GM12878 (cell line): ENCODE data around the gene TRIM47. TPM values are rescaled to one million over a fixed set of nuclear protein-coding genes. Genes with fewer than 3 reads are reported as not detected.

Experiments
- ATAC-seq: fragments of 200-7000 bp; cut with Tn5 transposase; 3 replicates; pipeline ENCODE4 v1.9.1; 2020; ENCODE audit warnings: mild to moderate bottlenecking, moderate library complexity
- BruUV-seq: library from RNA; stranded (reverse); fragments of 400-500 nt; replicated peaks from 2 replicates; lab custom pipeline; 2021; lab: Mats Ljungman, UMichigan
- CTCF ChIA-PET: fragments of 300-600 bp; sonication (Branson Sonifier 250); formaldehyde crosslinking; extraction: SDS; loops from one replicate; lab custom pipeline; 2021; ENCODE audit warnings: inconsistent platforms; lab: Yijun Ruan, JAX
- POLR2A ChIA-PET: fragments of 350-600 bp; formaldehyde crosslinking; extraction: SDS; loops from one replicate; lab custom pipeline; 2021; ENCODE audit warnings: inconsistent platforms; lab: Charles Lee
- RAD21 ChIA-PET: fragments of 300-600 bp; sonication (Branson Sonifier 250); formaldehyde crosslinking; loops from one replicate; lab custom pipeline; 2023; ENCODE audit warnings: antibody characterized with exemption; ENCODE audit not compliant: unreplicated experiment; lab: Charles Lee
- SMC1A ChIA-PET: fragments of 300-600 bp; sonication (Branson Sonifier 250); formaldehyde crosslinking; loops from one replicate; lab custom pipeline; 2023; ENCODE audit not compliant: unreplicated experiment, uncharacterized antibody; lab: Charles Lee
- DNase-seq: peaks from one replicate; pipeline ENCODE4 v3.0.0-alpha.2; 2011; ENCODE audit warnings: low read depth, low spot score
- FAIRE-seq: peaks from 3 replicates; lab custom pipeline; 2011; peaks lifted over from hg19 to GRCh38; lab: Jason Lieb, UNC
- H2AFZ ChIP-seq: 2 replicates; pipeline ENCODE4 v1.6.0; 2011; ENCODE audit warnings: low read depth, low read length, control low read depth; ENCODE audit not compliant: control insufficient read depth
- H3K27ac ChIP-seq: 2 replicates; pipeline ENCODE4 v1.5.1; 2011; ENCODE audit warnings: control low read depth; ENCODE audit not compliant: control insufficient read depth, insufficient read depth
- H3K27me3 ChIP-seq, 2 experiments: replicated peaks in 1 of 2; 2 replicates each; pipeline versions ENCODE4 v1.6.0 to v1.6.1; 2011; ENCODE audit warnings: low read length in 1 of 2; ENCODE audit not compliant: control insufficient read depth in 2 of 2, insufficient read depth in 2 of 2
- H3K36me3 ChIP-seq, 2 experiments: 2 replicates each; pipeline ENCODE4 v1.5.1; 2011; ENCODE audit warnings: low read length in 1 of 2; ENCODE audit not compliant: control insufficient read depth in 2 of 2, insufficient read depth in 2 of 2
- H3K4me1 ChIP-seq: 2 replicates; pipeline ENCODE4 v1.6.1; 2011; ENCODE audit warnings: mild to moderate bottlenecking, low read length, moderate library complexity, mixed read lengths; ENCODE audit not compliant: control insufficient read depth, insufficient read depth
- H3K4me2 ChIP-seq: 2 replicates; pipeline ENCODE4 v1.6.0; 2011; ENCODE audit warnings: control low read depth; ENCODE audit not compliant: control insufficient read depth, insufficient read depth
- H3K4me3 ChIP-seq: fragments of 200-600 bp; sonication (generic); 2 replicates; pipeline ENCODE4 v1.5.1; 2016
- H3K79me2 ChIP-seq: 2 replicates; pipeline ENCODE4 v1.6.0; 2011; ENCODE audit warnings: low read length; ENCODE audit not compliant: control insufficient read depth, insufficient read depth
- H3K9ac ChIP-seq: 2 replicates; pipeline ENCODE4 v1.8.0; 2011; ENCODE audit warnings: low read length, control low read depth, mixed read lengths; ENCODE audit not compliant: control insufficient read depth, insufficient read depth
- H3K9me3 ChIP-seq: replicated peaks from 3 replicates; pipeline ENCODE4 v1.5.1; 2011; ENCODE audit warnings: mild to moderate bottlenecking, low read length; ENCODE audit not compliant: control insufficient read depth, insufficient read depth
- H4K20me1 ChIP-seq: 2 replicates; pipeline ENCODE4 v1.6.0; 2011; ENCODE audit not compliant: control insufficient read depth, insufficient read depth
- EED ChIP-seq: sonication (generic); IDR thresholded peaks from 2 replicates; pipeline ENCODE4 v1.6.1; 2016; ENCODE audit warnings: antibody characterized with exemption, low read depth
- KAT2A ChIP-seq: conservative IDR thresholded peaks from 2 replicates; pipeline ENCODE4 v1.6.1; 2011; ENCODE audit warnings: low read depth, low read length; ENCODE audit not compliant: control insufficient read depth
- MEF2B ChIP-seq: fragments of 450-650 bp; IDR thresholded peaks from 2 replicates; pipeline ENCODE4 v1.6.1; 2018; ENCODE audit warnings: mild to moderate bottlenecking, moderate library complexity; ENCODE audit not compliant: partially characterized antibody, poor library complexity, severe bottlenecking
- NFIC ChIP-seq: IDR thresholded peaks from 2 replicates; pipeline ENCODE4 v1.6.1; 2012; ENCODE audit warnings: low read depth, mild to moderate bottlenecking, inconsistent platforms, low read length, moderate library complexity
- NR2C2 ChIP-seq: IDR thresholded peaks from 2 replicates; pipeline ENCODE4 v1.6.1; 2011; ENCODE audit warnings: borderline replicate concordance, low read depth; ENCODE audit not compliant: control insufficient read depth, insufficient read length
- POU2F2 ChIP-seq: IDR thresholded peaks from 3 replicates; pipeline ENCODE4 v1.6.1; 2011; ENCODE audit warnings: low read depth, mild to moderate bottlenecking, low read length, borderline replicate concordance
- RAD21 ChIP-seq: IDR thresholded peaks from 2 replicates; pipeline ENCODE4 v1.6.1; 2011; ENCODE audit warnings: mild to moderate bottlenecking, low read depth, low read length, moderate library complexity; ENCODE audit not compliant: insufficient read depth
- RCOR1 ChIP-seq: conservative IDR thresholded peaks from 2 replicates; pipeline ENCODE4 v1.6.1; 2012; ENCODE audit warnings: low read depth, low read length, improper control_type of control experiment
- RELA ChIP-seq: fragments of 450-650 bp; IDR thresholded peaks from 2 replicates; pipeline ENCODE4 v1.8.0; 2014; ENCODE audit warnings: borderline replicate concordance; ENCODE audit not compliant: partially characterized antibody
- TARDBP ChIP-seq: IDR thresholded peaks from 2 replicates; pipeline ENCODE4 v1.6.1; 2016; ENCODE audit warnings: borderline replicate concordance
- WGBS: methylation state at CpG from one replicate; pipeline ENCODE4 v1.1.6; 2016; ENCODE audit warnings: low lambda C conversion rate; ENCODE audit not compliant: insufficient replicate concordance, insufficient coverage; ENCODE audit errors: missing lambda C conversion rate; 5-methylcytosine and 5-hydroxymethylcytosine counted together
- in situ Hi-C: fragments of 300-500 bp; cut with MboI; formaldehyde crosslinking; loops from 9 replicates; pipeline ENCODE4 v1.14.3; 2018; ENCODE audit warnings: mixed read lengths
- intact Hi-C: fragments of 100-400 bp; cut with micrococcal nuclease; formaldehyde crosslinking; loops from one replicate; pipeline ENCODE4 v1.14.2; 2022; ENCODE audit not compliant: unreplicated experiment
- polyA plus RNA-seq, 11 experiments: library from polyadenylated mRNA; depleted of rRNA in 4 of 11; unstranded in 6 of 11; stranded (reverse) in 5 of 11; fragments of >200 nt; fragmentation: Nextera tagmentation in 4 of 11; fragmentation: Illumina TruSeq in 1 of 11; extraction: Ambion mirVana in 4 of 11; extraction: Trizol in 1 of 11; gene quantifications; 1 replicate in 1 of 11; 2 replicates in 10 of 11; pipeline versions ENCODE4 v1.2.1 to v1.2.3, GENCODE V29; 2011 to 2016; ENCODE audit warnings: inconsistent platforms in 2 of 11, missing spikeins in 2 of 11, low read depth in 1 of 11
- total RNA-seq, 4 experiments: library from RNA; depleted of rRNA in 3 of 4; stranded (reverse); fragments of >200 nt in 3 of 4; fragmentation: Illumina TruSeq in 1 of 4; extraction: Trizol in 1 of 4; gene quantifications; 2 replicates each; pipeline versions ENCODE4 v1.2.1 to v1.2.3, GENCODE V29; 2013 to 2021
- TF ChIP-seq, protein P1 (sequence below): fragments of 450-650 bp; IDR thresholded peaks from 2 replicates; pipeline ENCODE4 v1.6.1; 2017; ENCODE audit warnings: mild to moderate bottlenecking, moderate library complexity
- TF ChIP-seq, protein P2 (sequence below): fragments of 450-650 bp; IDR thresholded peaks from 2 replicates; pipeline ENCODE4 v1.6.1; 2016; ENCODE audit warnings: mild to moderate bottlenecking, moderate library complexity, borderline replicate concordance
- TF ChIP-seq, protein P3 (sequence below): fragments of 450-650 bp; IDR thresholded peaks from 2 replicates; pipeline ENCODE4 v1.6.1; 2017; ENCODE audit warnings: low read depth, mild to moderate bottlenecking, moderate library complexity

The TRIM47 gene
- total and polyA plus RNA-seq, 10 of the 15 experiments (the other 5 are each of a cell fraction or from before 2014, with no cell fraction given), result 0.35 to 9.7 (median 5.3) TPM

DNA sequence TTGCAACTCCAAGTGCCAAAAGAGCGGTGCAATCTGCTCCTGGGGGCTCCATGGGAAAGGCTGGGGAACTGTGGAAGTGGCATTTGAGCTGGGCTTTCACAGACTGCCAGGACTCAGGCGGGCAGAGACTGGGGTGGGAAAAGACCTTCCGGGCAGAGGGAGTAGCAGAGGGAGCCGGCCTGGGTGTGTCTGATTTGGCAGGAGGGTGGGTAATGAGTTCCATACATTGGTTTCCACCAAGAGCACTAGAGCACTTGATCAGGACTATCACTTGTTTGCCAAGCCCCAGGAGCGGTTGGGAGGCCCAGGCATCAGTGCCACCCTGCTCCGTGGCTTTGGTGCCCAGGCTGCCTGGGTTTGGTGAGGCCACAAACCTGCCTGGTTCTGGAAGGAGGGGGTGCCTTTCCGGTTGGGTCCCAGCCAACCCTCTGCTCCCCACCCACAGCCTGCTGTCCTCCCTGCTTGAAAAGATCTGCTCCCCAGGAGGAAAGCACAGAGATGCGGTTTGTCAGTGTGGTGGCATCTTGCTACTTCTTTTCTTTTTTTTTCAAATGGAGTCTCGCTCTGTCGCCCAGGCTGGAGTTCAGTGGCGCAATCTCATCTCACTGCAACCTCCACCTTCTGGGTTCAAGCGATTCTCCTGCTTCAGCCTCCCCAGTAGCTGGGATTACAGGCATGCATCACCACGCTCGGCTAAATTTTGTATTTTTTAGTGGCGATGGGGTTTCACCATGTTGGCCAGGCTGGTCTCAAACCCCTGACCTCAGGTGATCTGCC lies 3.5 kb upstream of the TRIM47 start:
- Histone ChIP-seq H3K79me2 (no peaks in the 10 kb centered on the region), H3K36me3 (no peaks in the 10 kb centered on the region), H4K20me1 (no peaks in the 10 kb centered on the region), H2AFZ (no peak overlapping the region), H3K4me1 (peaks cover 14% of the 10 kb centered on the region), H3K27me3 (peaks cover 2% of the 10 kb centered on the region in 2 experiments), H3K4me2 (no peak overlapping the region), H3K9me3 (no peaks in the 10 kb centered on the region), H3K27ac (no peak overlapping the region), H3K9ac (no peak overlapping the region), H3K4me3 (no peak overlapping the region)
- WGBS, result 63% methylated on average over 15 of the region's 15 CpGs
- DNase-seq, result no peak
- TF ChIP-seq EED, result no peak
- TF ChIP-seq, protein P1, sequence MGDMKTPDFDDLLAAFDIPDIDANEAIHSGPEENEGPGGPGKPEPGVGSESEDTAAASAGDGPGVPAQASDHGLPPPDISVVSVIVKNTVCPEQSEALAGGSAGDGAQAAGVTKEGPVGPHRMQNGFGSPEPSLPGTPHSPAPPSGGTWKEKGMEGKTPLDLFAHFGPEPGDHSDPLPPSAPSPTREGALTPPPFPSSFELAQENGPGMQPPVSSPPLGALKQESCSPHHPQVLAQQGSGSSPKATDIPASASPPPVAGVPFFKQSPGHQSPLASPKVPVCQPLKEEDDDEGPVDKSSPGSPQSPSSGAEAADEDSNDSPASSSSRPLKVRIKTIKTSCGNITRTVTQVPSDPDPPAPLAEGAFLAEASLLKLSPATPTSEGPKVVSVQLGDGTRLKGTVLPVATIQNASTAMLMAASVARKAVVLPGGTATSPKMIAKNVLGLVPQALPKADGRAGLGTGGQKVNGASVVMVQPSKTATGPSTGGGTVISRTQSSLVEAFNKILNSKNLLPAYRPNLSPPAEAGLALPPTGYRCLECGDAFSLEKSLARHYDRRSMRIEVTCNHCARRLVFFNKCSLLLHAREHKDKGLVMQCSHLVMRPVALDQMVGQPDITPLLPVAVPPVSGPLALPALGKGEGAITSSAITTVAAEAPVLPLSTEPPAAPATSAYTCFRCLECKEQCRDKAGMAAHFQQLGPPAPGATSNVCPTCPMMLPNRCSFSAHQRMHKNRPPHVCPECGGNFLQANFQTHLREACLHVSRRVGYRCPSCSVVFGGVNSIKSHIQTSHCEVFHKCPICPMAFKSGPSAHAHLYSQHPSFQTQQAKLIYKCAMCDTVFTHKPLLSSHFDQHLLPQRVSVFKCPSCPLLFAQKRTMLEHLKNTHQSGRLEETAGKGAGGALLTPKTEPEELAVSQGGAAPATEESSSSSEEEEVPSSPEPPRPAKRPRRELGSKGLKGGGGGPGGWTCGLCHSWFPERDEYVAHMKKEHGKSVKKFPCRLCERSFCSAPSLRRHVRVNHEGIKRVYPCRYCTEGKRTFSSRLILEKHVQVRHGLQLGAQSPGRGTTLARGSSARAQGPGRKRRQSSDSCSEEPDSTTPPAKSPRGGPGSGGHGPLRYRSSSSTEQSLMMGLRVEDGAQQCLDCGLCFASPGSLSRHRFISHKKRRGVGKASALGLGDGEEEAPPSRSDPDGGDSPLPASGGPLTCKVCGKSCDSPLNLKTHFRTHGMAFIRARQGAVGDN, result no peak
- TF ChIP-seq RELA, result no peak
- no peak for TF ChIP-seq POU2F2
- TF ChIP-seq RAD21, result no peak
- TF ChIP-seq KAT2A, result no peak
- TF ChIP-seq, protein P2, sequence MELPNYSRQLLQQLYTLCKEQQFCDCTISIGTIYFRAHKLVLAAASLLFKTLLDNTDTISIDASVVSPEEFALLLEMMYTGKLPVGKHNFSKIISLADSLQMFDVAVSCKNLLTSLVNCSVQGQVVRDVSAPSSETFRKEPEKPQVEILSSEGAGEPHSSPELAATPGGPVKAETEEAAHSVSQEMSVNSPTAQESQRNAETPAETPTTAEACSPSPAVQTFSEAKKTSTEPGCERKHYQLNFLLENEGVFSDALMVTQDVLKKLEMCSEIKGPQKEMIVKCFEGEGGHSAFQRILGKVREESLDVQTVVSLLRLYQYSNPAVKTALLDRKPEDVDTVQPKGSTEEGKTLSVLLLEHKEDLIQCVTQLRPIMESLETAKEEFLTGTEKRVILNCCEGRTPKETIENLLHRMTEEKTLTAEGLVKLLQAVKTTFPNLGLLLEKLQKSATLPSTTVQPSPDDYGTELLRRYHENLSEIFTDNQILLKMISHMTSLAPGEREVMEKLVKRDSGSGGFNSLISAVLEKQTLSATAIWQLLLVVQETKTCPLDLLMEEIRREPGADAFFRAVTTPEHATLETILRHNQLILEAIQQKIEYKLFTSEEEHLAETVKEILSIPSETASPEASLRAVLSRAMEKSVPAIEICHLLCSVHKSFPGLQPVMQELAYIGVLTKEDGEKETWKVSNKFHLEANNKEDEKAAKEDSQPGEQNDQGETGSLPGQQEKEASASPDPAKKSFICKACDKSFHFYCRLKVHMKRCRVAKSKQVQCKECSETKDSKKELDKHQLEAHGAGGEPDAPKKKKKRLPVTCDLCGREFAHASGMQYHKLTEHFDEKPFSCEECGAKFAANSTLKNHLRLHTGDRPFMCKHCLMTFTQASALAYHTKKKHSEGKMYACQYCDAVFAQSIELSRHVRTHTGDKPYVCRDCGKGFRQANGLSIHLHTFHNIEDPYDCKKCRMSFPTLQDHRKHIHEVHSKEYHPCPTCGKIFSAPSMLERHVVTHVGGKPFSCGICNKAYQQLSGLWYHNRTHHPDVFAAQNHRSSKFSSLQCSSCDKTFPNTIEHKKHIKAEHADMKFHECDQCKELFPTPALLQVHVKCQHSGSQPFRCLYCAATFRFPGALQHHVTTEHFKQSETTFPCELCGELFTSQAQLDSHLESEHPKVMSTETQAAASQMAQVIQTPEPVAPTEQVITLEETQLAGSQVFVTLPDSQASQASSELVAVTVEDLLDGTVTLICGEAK, result no peak
- TF ChIP-seq NR2C2, result no peak
- TF ChIP-seq NFIC, result no peak
- no peak for TF ChIP-seq RCOR1
- no peak for TF ChIP-seq MEF2B
- TF ChIP-seq TARDBP, result no peak
- TF ChIP-seq, protein P3, sequence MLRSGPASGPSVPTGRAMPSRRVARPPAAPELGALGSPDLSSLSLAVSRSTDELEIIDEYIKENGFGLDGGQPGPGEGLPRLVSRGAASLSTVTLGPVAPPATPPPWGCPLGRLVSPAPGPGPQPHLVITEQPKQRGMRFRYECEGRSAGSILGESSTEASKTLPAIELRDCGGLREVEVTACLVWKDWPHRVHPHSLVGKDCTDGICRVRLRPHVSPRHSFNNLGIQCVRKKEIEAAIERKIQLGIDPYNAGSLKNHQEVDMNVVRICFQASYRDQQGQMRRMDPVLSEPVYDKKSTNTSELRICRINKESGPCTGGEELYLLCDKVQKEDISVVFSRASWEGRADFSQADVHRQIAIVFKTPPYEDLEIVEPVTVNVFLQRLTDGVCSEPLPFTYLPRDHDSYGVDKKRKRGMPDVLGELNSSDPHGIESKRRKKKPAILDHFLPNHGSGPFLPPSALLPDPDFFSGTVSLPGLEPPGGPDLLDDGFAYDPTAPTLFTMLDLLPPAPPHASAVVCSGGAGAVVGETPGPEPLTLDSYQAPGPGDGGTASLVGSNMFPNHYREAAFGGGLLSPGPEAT, result no peak
- intact Hi-C loops (no loop called here), in situ Hi-C loops (no loop called here)
- POLR2A ChIA-PET, result interaction anchor here (0.7 to 3.2 kb wide), 2 partner anchors 15 to 27 kb away, joined by 5 to 9 read pairs; partner anchors contain the start of genes TRIM65 and WBP2
- FAIRE-seq, result no peak
- no peak for ATAC-seq
- RAD21 ChIA-PET, result interaction anchor here (0.6 to 0.7 kb wide), 2 partner anchors 27 to 99 kb away, joined by 3 read pairs; partner anchors contain the start of gene WBP2
- BruUV-seq, result no TSS peak
- CTCF ChIA-PET, result interaction anchor here (0.8 to 1.7 kb wide), 3 partner anchors 21 to 118 kb away, joined by 3 to 5 read pairs (median 5); partner anchors contain the start of genes CDK3 and MRPL38
- SMC1A ChIA-PET, result no interaction called here
